B cell (primary cell): ENCODE measurements around the gene RHOV. TPM values are rescaled to one million over a fixed set of nuclear protein-coding genes. Genes with fewer than 3 reads are reported as not detected.

Experiments used
- ATAC-seq: fragments of 200-7000 bp; cut with Tn5 transposase; one replicate; pipeline ENCODE4 v1.10.0; 2021; ENCODE audit warnings: low read depth, mild to moderate bottlenecking, moderate number of reproducible peaks, moderate library complexity
- CTCF ChIA-PET: fragments of 350-600 bp; sonication (Branson Sonifier 250); formaldehyde crosslinking; loops from one replicate; lab custom pipeline; 2021; ENCODE audit warnings: antibody characterized with exemption, inconsistent platforms; lab: Charles Lee
- POLR2A ChIA-PET: fragments of 350-600 bp; sonication (Branson Sonifier 250); formaldehyde crosslinking; loops from one replicate; lab custom pipeline; 2021; ENCODE audit warnings: antibody characterized with exemption; lab: Charles Lee
- DNase-seq: peaks from one replicate; pipeline ENCODE4 v3.0.0; 2013
- H2AFZ ChIP-seq: 2 replicates; pipeline ENCODE4 v1.6.1; 2012; ENCODE audit warnings: mild to moderate bottlenecking, low read depth, low read length; ENCODE audit not compliant: insufficient read depth, poor library complexity, severe bottlenecking
- H3K27ac ChIP-seq, 2 donors: 1 replicate in 1 of 2; 2 replicates in 1 of 2; pipeline ENCODE4 v1.5.1; 2012 to 2013; ENCODE audit warnings: low read length in 2 of 2, mild to moderate bottlenecking in 2 of 2, moderate library complexity in 1 of 2
- H3K27me3 ChIP-seq, 4 experiments: fragments of 200-600 bp in 1 of 4; sonication (generic) in 1 of 4; replicated peaks in 1 of 4; 1 replicate in 2 of 4; 2 replicates in 2 of 4; pipeline versions ENCODE4 v1.6.1 to v1.7.0; 2013 to 2016; ENCODE audit warnings: low read length in 3 of 4, mild to moderate bottlenecking in 2 of 4, mixed read lengths in 1 of 4, moderate library complexity in 1 of 4; ENCODE audit not compliant: insufficient read depth in 4 of 4, control insufficient read depth in 3 of 4; ENCODE audit errors: control extremely low read depth in 1 of 4
- H3K36me3 ChIP-seq, 2 experiments: replicated peaks in 1 of 2; 1 replicate in 1 of 2; 2 replicates in 1 of 2; pipeline versions ENCODE4 v1.6.1 to v1.7.1; 2013; ENCODE audit warnings: low read length in 1 of 2; ENCODE audit not compliant: insufficient read depth in 2 of 2, control insufficient read depth in 1 of 2; ENCODE audit errors: control extremely low read depth in 1 of 2, extremely low read depth in 1 of 2
- H3K4me1 ChIP-seq, 2 donors: fragments of 200-600 bp in 1 of 2; sonication (generic) in 1 of 2; 1 replicate in 1 of 2; 2 replicates in 1 of 2; pipeline versions ENCODE4 v1.5.1 to v1.6.1; 2013 to 2017; ENCODE audit warnings: low read length in 2 of 2; ENCODE audit not compliant: control insufficient read depth in 2 of 2, insufficient read depth in 2 of 2
- H3K4me2 ChIP-seq: replicated peaks from 2 replicates; pipeline ENCODE3; 2012; ENCODE audit warnings: mild to moderate bottlenecking, low read depth, low read length; ENCODE audit not compliant: poor library complexity, severe bottlenecking
- H3K4me3 ChIP-seq, 5 experiments: fragments of 200-600 bp in 1 of 5; sonication (generic) in 1 of 5; 1 replicate in 3 of 5; 2 replicates in 2 of 5; pipeline versions ENCODE4 v1.5.1 to v1.7.0; 2011 to 2016; ENCODE audit warnings: low read length in 4 of 5, mild to moderate bottlenecking in 4 of 5, low read depth in 2 of 5, control low read depth in 1 of 5, moderate library complexity in 1 of 5; ENCODE audit not compliant: insufficient read depth in 1 of 5; ENCODE audit errors: control extremely low read depth in 1 of 5, extremely low read depth in 1 of 5
- H3K79me2 ChIP-seq: fragments of 200-600 bp; sonication (generic); one replicate; pipeline ENCODE4 v1.6.0; 2016; ENCODE audit warnings: low read length; ENCODE audit not compliant: control insufficient read depth, insufficient read depth
- H3K9ac ChIP-seq: fragments of 200-600 bp; sonication (generic); 2 replicates; pipeline ENCODE4 v1.6.1; 2017; ENCODE audit warnings: mild to moderate bottlenecking, low read length, moderate library complexity
- H3K9me3 ChIP-seq, 3 donors: one replicate each; pipeline versions ENCODE4 v1.6.1 to v1.7.1; 2013; ENCODE audit warnings: low read length in 2 of 3; ENCODE audit not compliant: control insufficient read depth in 2 of 3, insufficient read depth in 1 of 3; ENCODE audit errors: control extremely low read depth in 1 of 3
- H4K20me1 ChIP-seq: 2 replicates; pipeline ENCODE4 v1.6.0; 2012; ENCODE audit warnings: mild to moderate bottlenecking, low read length; ENCODE audit not compliant: insufficient read depth, control insufficient read depth, poor library complexity, severe bottlenecking
- H3K27ac Mint-ChIP-seq: one replicate; pipeline ENCODE4 v1.8.0; 2021; ENCODE audit warnings: mixed read lengths
- H3K27me3 Mint-ChIP-seq: one replicate; pipeline ENCODE4 v1.8.0; 2021; ENCODE audit warnings: mixed read lengths
- H3K4me1 Mint-ChIP-seq: one replicate; pipeline ENCODE4 v1.8.0; 2021; ENCODE audit warnings: mixed read lengths
- H3K4me3 Mint-ChIP-seq: one replicate; pipeline ENCODE4 v1.8.0; 2021; ENCODE audit warnings: mixed read lengths
- H3K9me3 Mint-ChIP-seq: one replicate; pipeline ENCODE4 v1.8.0; 2022; ENCODE audit warnings: mixed read lengths; ENCODE audit not compliant: insufficient read depth
- EZH2 ChIP-seq: IDR thresholded peaks from 2 replicates; pipeline ENCODE4 v1.6.1; 2012; ENCODE audit warnings: borderline replicate concordance, low read depth, mild to moderate bottlenecking, moderate library complexity, low read length; ENCODE audit not compliant: insufficient read depth, poor library complexity, severe bottlenecking
- WGBS: methylation state at CpG from one replicate; pipeline ENCODE4 v1.1.5; 2013; ENCODE audit warnings: missing lambda C conversion rate; ENCODE audit not compliant: insufficient coverage; 5-methylcytosine and 5-hydroxymethylcytosine counted together
- intact Hi-C: fragments of 100-400 bp; cut with micrococcal nuclease; formaldehyde crosslinking; loops from one replicate; pipeline ENCODE4 v1.10.0; 2022
- polyA plus RNA-seq: library from polyadenylated mRNA; depleted of rRNA; stranded (reverse); fragments of >200 nt; gene quantifications from 2 replicates; pipeline ENCODE4 v1.2.3, GENCODE V29; 2012
- total RNA-seq, 2 donors: library from RNA; stranded (reverse); fragments of 120-200 nt in 1 of 2; gene quantifications; 1 replicate in 1 of 2; 2 replicates in 1 of 2; pipeline versions ENCODE4 v1.2.3 to v1.2.4, GENCODE V29; 2013 to 2022
- TF ChIP-seq, protein P1 (sequence below): fragments of 200-600 bp; IDR thresholded peaks from one replicate; pipeline ENCODE4 v1.8.0; 2022; ENCODE audit warnings: antibody characterized with exemption, mild to moderate bottlenecking

Gene RHOV
- total and polyA plus RNA-seq, 2 donors (not counting 1 experiment from before 2014, with no cell fraction given), result 0.54 TPM; not detected in 1

DNA sequence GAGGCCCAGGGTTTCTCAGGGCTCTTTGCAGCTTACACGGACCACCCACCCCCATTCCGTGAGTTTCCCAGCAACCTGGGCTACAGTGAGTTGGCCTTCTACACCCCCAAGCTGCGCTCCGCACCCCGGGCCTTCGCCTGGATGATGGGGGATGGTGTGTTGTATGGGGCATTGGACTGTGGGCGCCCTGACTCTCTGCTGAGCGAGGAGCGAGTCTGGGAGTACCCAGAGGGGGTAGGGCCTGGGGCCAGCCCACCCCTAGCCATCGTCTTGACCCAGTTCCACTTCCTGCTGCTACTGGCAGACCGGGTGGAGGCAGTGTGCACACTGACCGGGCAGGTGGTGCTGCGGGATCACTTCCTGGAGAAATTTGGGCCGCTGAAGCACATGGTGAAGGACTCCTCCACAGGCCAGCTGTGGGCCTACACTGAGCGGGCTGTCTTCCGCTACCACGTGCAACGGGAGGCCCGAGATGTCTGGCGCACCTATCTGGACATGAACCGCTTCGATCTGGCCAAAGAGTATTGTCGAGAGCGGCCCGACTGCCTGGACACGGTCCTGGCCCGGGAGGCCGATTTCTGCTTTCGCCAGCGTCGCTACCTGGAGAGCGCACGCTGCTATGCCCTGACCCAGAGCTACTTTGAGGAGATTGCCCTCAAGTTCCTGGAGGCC is 25.6 kb upstream of the RHOV start:
- ATAC-seq (no peak), DNase-seq (no peak)
- 97% methylated on average over 31 of the region's 33 CpGs for WGBS
- H3K79me2 ChIP-seq, result peaks cover 36% of the 10 kb centered on the region
- H3K4me3 ChIP-seq, result no peak overlapping the region
- peaks cover 2 to 47% of the 10 kb centered on the region in 2 experiments for H3K36me3 ChIP-seq
- intact Hi-C loops, result loop anchor here (5.0 to 10.0 kb wide), 4 partner anchors 515 to 995 kb away; partner anchors contain the start of genes MGA, RTF1 and SPTBN5
- H4K20me1 ChIP-seq, result peaks cover 30% of the 10 kb centered on the region
- ChIA-PET CTCF (interaction anchor here (1.0 to 1.3 kb wide), 2 partner anchors 41 to 286 kb away, joined by 3 to 4 read pairs; no protein-coding TSS in a partner anchor), POLR2A (interaction anchor here (0.5 kb wide), 1 partner anchor 542 kb away, joined by 6 read pairs; no protein-coding TSS in a partner anchor)
- Mint-ChIP-seq H3K9me3 (no peaks in the 10 kb centered on the region), H3K4me1 (peaks cover 38% of the 10 kb centered on the region), H3K27me3 (no peaks in the 10 kb centered on the region), H3K4me3 (no peak overlapping the region), H3K27ac (no peak overlapping the region)
- H3K9ac ChIP-seq, result no peak overlapping the region
- no peak overlapping the region for H2AFZ ChIP-seq
- H3K27me3 ChIP-seq, result no peaks in the 10 kb centered on the region
- H3K4me2 ChIP-seq, result no peak overlapping the region
- TF ChIP-seq, protein P1, sequence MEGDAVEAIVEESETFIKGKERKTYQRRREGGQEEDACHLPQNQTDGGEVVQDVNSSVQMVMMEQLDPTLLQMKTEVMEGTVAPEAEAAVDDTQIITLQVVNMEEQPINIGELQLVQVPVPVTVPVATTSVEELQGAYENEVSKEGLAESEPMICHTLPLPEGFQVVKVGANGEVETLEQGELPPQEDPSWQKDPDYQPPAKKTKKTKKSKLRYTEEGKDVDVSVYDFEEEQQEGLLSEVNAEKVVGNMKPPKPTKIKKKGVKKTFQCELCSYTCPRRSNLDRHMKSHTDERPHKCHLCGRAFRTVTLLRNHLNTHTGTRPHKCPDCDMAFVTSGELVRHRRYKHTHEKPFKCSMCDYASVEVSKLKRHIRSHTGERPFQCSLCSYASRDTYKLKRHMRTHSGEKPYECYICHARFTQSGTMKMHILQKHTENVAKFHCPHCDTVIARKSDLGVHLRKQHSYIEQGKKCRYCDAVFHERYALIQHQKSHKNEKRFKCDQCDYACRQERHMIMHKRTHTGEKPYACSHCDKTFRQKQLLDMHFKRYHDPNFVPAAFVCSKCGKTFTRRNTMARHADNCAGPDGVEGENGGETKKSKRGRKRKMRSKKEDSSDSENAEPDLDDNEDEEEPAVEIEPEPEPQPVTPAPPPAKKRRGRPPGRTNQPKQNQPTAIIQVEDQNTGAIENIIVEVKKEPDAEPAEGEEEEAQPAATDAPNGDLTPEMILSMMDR, result no peak
- TF ChIP-seq EZH2, result no peak
- H3K27ac ChIP-seq, result no peak overlapping the region
- no peaks in the 10 kb centered on the region for H3K9me3 ChIP-seq
- H3K4me1 ChIP-seq, result peaks cover 25 to 37% of the 10 kb centered on the region in 2 donors
